ENCODE results near the gene ARHGAP26.

The ARHGAP26 gene

GRCh38 chr5:143019614-143020515 lies 249.7 kb downstream of the ARHGAP26 start:
- in situ Hi-C loops (cut with MboI; ENCODE audit: low sequenced_read_pairs) = no loop called here
- Histone ChIP-seq H3K9me3 (no peaks in the 10 kb centered on the region), H3K36me3 (replicated peaks) (no peaks in the 10 kb centered on the region), H3K4me3 (no peak overlapping the region), H3K4me1 (no peaks in the 10 kb centered on the region), H3K27me3 (ENCODE audit: low read depth) (no peaks in the 10 kb centered on the region)
- DNase-seq (ENCODE audit: low spot score in 2 of 2) = no peak

DNA sequence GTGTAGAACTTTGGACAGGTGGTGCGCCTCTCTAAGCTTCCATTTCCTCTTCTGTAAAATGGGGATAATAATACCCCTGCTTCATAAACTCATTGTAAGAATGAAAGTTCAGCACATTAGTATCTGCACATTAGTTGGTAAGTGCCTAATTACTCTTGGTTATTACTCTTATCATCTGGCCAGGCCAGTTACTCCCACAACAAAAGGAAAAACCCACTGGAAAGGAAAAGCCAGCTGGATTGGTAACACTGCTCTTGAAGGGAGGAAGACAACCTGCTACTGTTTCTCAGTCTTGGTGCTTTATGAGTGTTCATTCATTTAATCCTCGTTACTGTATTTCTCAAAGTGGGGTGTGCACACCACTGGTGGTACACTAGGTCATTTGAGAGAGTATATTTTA lies 251.4 kb downstream of the ARHGAP26 start:
- Histone ChIP-seq H3K27me3 (ENCODE audit: low read depth) (no peaks in the 10 kb centered on the region), H3K9me3 (no peaks in the 10 kb centered on the region), H3K4me1 (no peaks in the 10 kb centered on the region), H3K4me3 (no peak overlapping the region), H3K36me3 (replicated peaks) (no peaks in the 10 kb centered on the region)
- in situ Hi-C loops (cut with MboI; ENCODE audit: low sequenced_read_pairs) = no loop called here
- DNase-seq (ENCODE audit: low spot score in 2 of 2) = no peak

GRCh38 chr5:143023411-143024096 lies 253.4 kb downstream of the ARHGAP26 start:
- Histone ChIP-seq H3K27me3 (ENCODE audit: low read depth) (no peaks in the 10 kb centered on the region), H3K9me3 (no peaks in the 10 kb centered on the region), H3K4me1 (no peaks in the 10 kb centered on the region), H3K36me3 (replicated peaks) (no peaks in the 10 kb centered on the region), H3K4me3 (no peak overlapping the region)
- in situ Hi-C loops (cut with MboI; ENCODE audit: low sequenced_read_pairs) = no loop called here
- no peak for DNase-seq (ENCODE audit: low spot score in 2 of 2)

DNA sequence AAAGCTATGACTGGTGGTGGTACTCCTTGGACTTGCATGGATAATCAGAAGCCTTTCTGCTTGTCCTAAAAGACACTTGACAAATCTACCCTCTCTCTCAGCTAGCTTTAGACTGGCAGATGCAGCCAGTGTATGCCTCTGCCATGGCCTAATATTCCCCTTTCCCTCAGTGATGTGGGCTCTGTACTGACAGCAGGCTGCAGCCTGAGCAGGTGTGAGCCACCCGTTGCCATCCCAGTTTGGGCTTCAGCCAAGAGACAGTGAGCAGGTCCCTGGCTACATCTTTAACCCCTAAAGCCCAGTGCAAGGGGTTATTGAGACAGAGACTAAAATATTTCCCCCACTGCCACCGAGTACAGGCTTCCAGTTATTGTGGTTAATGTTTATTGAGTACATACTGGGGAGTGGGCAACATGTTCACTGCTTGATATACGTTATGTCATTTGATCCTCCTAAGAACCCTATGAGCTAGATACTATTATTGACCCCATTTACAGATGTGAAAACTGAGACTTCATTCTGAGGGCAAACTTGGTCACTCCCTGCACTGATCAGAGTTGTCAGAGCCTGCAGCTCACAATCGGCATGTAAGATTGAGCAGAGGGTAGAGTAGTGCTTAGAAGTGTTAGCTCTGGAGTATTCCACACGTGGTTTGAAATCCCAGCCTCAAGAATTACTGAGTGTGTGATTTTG lies 254.2 kb downstream of the ARHGAP26 start:
- Histone ChIP-seq H3K9me3 (no peaks in the 10 kb centered on the region), H3K36me3 (replicated peaks) (no peaks in the 10 kb centered on the region), H3K4me3 (no peak overlapping the region), H3K4me1 (no peaks in the 10 kb centered on the region), H3K27me3 (ENCODE audit: low read depth) (no peaks in the 10 kb centered on the region)
- no peak for DNase-seq (ENCODE audit: low spot score in 2 of 2)
- in situ Hi-C loops (cut with MboI; ENCODE audit: low sequenced_read_pairs) = no loop called here

- no peaks in the 10 kb centered on the region for H3K27me3 ChIP-seq (ENCODE audit: low read depth)
- in situ Hi-C loops (cut with MboI; ENCODE audit: low sequenced_read_pairs) = no loop called here
- no peak for DNase-seq (ENCODE audit: low spot score in 2 of 2)
- no peak overlapping the region for H3K4me3 ChIP-seq
- no peaks in the 10 kb centered on the region for H3K4me1 ChIP-seq
- H3K36me3 ChIP-seq (replicated peaks) = no peaks in the 10 kb centered on the region
- no peaks in the 10 kb centered on the region for H3K9me3 ChIP-seq
These were observed 255.2 kb downstream of the ARHGAP26 start for GRCh38 chr5:143025376-143025775.

GRCh38 chr5:143025971-143026370 lies 255.8 kb downstream of the ARHGAP26 start:
- DNase-seq (ENCODE audit: low spot score in 2 of 2) = no peak
- in situ Hi-C loops (cut with MboI; ENCODE audit: low sequenced_read_pairs) = no loop called here
- Histone ChIP-seq H3K36me3 (replicated peaks) (no peaks in the 10 kb centered on the region), H3K4me3 (no peak overlapping the region), H3K9me3 (no peaks in the 10 kb centered on the region), H3K27me3 (ENCODE audit: low read depth) (no peaks in the 10 kb centered on the region), H3K4me1 (no peaks in the 10 kb centered on the region)

DNA sequence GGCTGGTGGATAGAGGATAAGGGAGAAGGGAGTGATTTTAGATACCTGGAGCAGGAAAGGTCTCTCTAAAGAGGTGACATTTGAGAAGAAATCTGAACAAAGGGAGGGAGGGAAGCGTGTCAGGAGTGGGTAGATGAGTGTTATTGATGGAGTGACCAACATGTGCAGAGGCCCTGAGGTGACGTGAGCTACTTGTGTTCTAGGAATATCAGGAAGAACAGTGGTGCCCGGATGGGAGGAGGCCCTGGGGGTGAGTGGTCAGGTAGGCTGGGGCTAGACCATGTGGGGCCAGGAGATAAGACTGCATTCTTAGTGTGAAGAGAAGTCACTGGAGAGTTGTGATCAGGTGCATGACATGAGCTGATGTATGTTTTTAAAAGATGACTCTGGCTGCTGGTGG lies 256.2 kb downstream of the ARHGAP26 start:
- Histone ChIP-seq H3K9me3 (no peaks in the 10 kb centered on the region), H3K4me1 (no peaks in the 10 kb centered on the region), H3K27me3 (ENCODE audit: low read depth) (no peaks in the 10 kb centered on the region), H3K4me3 (no peak overlapping the region), H3K36me3 (replicated peaks) (no peaks in the 10 kb centered on the region)
- in situ Hi-C loops (cut with MboI; ENCODE audit: low sequenced_read_pairs) = no loop called here
- DNase-seq (ENCODE audit: low spot score in 2 of 2) = no peak

GRCh38 chr5:143029293-143029692 lies 259.1 kb downstream of the ARHGAP26 start:
- Histone ChIP-seq H3K9me3 (no peaks in the 10 kb centered on the region), H3K27me3 (ENCODE audit: low read depth) (no peaks in the 10 kb centered on the region), H3K4me1 (peaks cover 5% of the 10 kb centered on the region; the same call in 1 of the 2 replicates), H3K36me3 (replicated peaks) (no peaks in the 10 kb centered on the region), H3K4me3 (no peak overlapping the region)
- DNase-seq (ENCODE audit: low spot score in 2 of 2) = no peak
- in situ Hi-C loops (cut with MboI; ENCODE audit: low sequenced_read_pairs) = no loop called here

DNA sequence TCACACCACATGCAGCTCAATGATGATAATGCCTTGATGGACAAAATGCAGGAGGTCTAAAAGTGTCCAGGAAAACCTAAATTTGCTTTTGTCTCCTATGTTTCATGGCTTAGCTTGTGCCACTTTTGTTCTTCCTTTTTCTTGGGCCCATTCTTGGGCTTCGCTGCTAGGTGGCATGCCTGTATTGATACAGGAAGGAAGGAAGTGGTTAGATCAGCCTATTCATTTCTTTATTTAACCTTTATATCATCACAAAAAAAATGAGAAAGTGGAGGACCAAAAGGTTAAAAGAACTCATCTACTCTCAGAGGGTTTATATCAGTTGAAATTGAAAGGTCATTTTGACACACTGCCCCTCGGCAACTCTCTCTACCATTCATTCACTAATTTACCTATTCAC lies 260.2 kb downstream of the ARHGAP26 start:
- Histone ChIP-seq H3K9me3 (no peaks in the 10 kb centered on the region), H3K4me1 (peaks cover 5% of the 10 kb centered on the region; the same call in 1 of the 2 replicates)
- in situ Hi-C loops (cut with MboI; ENCODE audit: low sequenced_read_pairs) = no loop called here

GRCh38 chr5:143031781-143032580 lies 261.8 kb downstream of the ARHGAP26 start:
- H3K9me3 ChIP-seq = no peaks in the 10 kb centered on the region
- peaks cover 5% of the 10 kb centered on the region; the same call in 1 of the 2 replicates for H3K4me1 ChIP-seq
- in situ Hi-C loops (cut with MboI; ENCODE audit: low sequenced_read_pairs) = no loop called here
- DNase-seq (ENCODE audit: low spot score in 2 of 2) = no peak
- no peaks in the 10 kb centered on the region; the same call in 1 of the 2 replicates for H3K27me3 ChIP-seq (ENCODE audit: low read depth)
- no peaks in the 10 kb centered on the region for H3K36me3 ChIP-seq (replicated peaks)
- no peak overlapping the region for H3K4me3 ChIP-seq

More for the DNA sequence above, 260.2 kb downstream of the ARHGAP26 start:
- no peaks in the 10 kb centered on the region for H3K36me3 ChIP-seq (replicated peaks)
- DNase-seq (ENCODE audit: low spot score in 2 of 2) = no peak
- no peaks in the 10 kb centered on the region for H3K27me3 ChIP-seq (ENCODE audit: low read depth)
- H3K4me3 ChIP-seq = no peak overlapping the region

DNA sequence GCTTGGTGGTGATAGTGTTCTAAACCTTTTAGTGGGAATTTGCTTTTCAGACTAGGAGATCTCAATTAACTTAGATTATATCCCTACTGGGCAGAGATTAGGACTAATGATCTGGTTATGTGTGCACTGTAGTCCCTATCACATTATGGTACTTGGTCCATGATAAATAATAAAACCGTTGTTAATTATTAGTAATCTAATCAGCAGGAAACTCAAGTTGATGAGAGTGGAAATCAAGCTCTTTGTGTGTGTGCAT lies 262.3 kb downstream of the ARHGAP26 start:
- no peaks in the 10 kb centered on the region for H3K36me3 ChIP-seq (replicated peaks)
- in situ Hi-C loops (cut with MboI; ENCODE audit: low sequenced_read_pairs) = no loop called here
- H3K4me1 ChIP-seq = peaks cover 5% of the 10 kb centered on the region; the same call in 1 of the 2 replicates
- no peak for DNase-seq (ENCODE audit: low spot score in 2 of 2)
- no peak overlapping the region for H3K4me3 ChIP-seq
- H3K9me3 ChIP-seq = no peaks in the 10 kb centered on the region
- H3K27me3 ChIP-seq (ENCODE audit: low read depth) = no peaks in the 10 kb centered on the region; the same call in 1 of the 2 replicates

DNA sequence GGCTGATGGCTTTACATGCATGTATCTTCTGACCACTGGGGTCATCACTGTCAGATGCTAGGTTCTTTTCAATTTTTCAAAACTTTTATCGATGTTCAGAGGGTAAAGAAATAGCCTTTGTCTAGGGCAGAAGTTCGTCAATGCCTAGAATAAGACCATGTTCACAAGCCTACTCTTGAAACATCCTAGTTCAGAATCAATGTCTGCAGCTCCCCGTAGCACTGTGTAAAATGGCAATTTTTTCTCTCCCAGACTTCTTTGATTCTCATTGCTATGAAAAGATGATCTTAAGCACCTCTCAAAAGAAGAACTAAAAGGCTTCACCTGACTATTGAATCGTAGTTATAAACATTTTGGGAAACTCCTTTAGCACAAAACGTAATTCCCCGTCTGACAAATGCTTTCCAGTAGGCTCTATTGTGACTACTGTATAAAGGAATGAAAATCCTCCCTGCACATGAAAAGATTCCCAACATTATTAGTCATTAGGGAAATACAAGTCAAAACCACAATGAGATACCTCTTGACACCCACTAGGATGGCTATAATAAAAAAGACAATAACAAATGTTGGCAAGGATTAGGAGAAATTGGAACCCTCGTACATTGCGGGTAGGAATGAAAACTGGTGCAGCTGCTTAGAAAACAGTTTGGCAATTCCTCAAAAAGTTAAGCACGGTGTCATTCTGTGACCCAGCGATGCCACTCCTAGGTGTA lies 263.5 kb downstream of the ARHGAP26 start:
- no peaks in the 10 kb centered on the region; the same call in 1 of the 2 replicates for H3K27me3 ChIP-seq (ENCODE audit: low read depth)
- H3K9me3 ChIP-seq = no peaks in the 10 kb centered on the region
- DNase-seq (ENCODE audit: low spot score in 2 of 2) = peak in 1 of 2 experiments; percentile 67
- in situ Hi-C loops (cut with MboI; ENCODE audit: low sequenced_read_pairs) = no loop called here
- peaks cover 5% of the 10 kb centered on the region; the same call in 1 of the 2 replicates for H3K4me1 ChIP-seq
- H3K4me3 ChIP-seq = no peak overlapping the region
- no peaks in the 10 kb centered on the region for H3K36me3 ChIP-seq (replicated peaks)
